Stimulated activated CD4-positive, alpha-beta T cell treated with anti-CD3 and anti-CD28 coated beads, Interleukin-12 subunit alpha, Interleukin-12 subunit beta, amount 100 ng/mL, for 4 hours (primary cell): ENCODE measurements around the gene POLR3GL.

ENCODE experiments used
- DNase-seq: peaks from one replicate; pipeline ENCODE4 v3.0.0-alpha.2; 2020

POLR3GL gene

DNA sequence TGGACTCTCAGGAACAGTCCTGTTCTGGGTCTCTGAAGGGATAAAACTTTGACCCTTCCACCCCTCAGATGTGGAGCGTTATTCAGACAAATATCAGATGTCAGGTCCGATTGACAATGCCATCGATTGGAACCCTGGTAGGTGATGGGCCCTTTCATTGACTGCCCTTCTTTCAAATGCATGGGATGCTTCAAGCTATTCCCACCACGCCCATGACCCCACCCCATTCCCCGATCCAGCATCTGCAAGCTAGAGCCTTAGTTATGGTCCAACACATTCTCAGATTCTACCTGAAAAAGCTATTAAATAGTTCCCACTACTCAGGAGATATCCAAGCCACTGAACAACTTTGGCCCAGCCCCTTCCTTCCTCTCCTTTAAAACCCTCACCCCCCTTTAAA lies 12.5 kb downstream of the POLR3GL start:
- no peak for DNase-seq

DNA sequence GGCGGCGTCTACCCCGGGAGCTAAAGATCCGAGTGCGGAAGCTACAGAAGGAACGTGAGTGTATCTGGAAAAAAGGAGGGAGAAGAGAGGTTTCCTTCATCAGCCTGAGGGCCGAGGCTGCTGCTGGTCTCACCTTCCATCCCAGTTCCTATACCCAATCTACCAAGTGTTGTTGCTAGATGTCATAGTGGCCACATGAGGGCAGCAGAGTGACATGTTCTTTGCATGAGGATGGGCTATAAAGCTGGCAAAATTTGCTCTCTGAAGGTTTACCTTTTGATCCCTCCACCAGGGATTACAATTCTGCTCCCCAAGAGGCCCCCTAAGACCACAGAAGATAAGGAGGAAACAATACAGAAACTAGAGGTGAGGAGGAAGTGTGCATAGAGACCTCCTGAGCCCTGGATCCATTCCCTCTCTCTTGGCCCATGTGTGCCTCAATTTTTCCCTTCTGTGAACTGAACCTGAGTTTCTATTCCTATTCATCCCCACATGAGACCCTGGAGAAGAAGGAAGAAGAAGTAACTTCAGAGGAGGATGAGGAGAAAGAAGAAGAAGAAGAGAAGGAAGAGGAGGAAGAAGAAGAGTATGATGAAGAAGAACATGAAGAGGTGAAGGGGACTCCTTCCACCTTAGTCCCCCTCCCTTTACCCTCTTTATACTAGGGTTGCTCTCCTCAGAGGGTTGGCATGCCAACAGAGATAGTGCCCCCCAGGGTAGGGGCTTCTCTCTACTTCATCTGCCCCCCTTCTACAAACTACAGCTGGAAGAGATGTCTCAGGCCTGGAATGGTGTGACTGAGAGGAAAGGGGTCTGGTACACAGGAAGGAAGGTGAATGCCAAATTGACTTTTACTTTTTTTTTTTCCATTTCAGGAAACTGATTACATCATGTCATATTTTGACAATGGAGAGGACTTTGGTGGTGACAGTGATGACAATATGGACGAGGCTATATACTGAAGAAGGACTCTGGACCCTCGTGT lies 13.3 kb downstream of the POLR3GL start:
- DNase-seq, result peak; percentile 56

GRCh38 chr1:145978471-145978853 lies 14.0 kb downstream of the POLR3GL start:
- no peak for DNase-seq

- peak; percentile 62 for DNase-seq
These were observed 14.6 kb downstream of the POLR3GL start for GRCh38 chr1:145978854-145979745.

GRCh38 chr1:145979746-145980456 lies 15.4 kb downstream of the POLR3GL start:
- DNase-seq, result no peak

DNA sequence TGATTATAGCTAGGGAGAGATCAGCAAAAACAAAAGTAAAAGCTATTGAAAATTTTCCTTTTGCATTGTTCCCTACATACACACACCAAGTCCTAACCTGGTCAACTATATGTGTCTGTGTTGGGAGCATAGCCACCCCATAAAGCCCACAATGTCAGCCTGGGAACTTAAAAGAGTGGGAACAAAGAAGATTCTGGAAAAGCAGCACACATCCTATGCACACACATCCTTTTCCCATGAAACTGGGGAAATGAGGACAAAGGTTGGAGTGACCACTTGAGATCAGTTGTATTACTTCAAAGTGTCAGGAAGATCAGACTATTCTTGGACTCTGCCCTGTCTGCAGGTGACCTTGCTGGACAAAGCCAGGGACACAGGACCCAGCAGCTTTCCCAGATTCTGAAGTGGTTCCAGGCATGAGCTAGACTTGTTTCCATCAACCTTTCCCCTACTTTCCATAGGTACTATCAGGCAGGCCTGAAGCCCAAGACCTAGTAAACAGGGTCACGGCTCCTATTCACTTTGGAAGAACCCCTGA lies 16.0 kb downstream of the POLR3GL start:
- no peak for DNase-seq

DNA sequence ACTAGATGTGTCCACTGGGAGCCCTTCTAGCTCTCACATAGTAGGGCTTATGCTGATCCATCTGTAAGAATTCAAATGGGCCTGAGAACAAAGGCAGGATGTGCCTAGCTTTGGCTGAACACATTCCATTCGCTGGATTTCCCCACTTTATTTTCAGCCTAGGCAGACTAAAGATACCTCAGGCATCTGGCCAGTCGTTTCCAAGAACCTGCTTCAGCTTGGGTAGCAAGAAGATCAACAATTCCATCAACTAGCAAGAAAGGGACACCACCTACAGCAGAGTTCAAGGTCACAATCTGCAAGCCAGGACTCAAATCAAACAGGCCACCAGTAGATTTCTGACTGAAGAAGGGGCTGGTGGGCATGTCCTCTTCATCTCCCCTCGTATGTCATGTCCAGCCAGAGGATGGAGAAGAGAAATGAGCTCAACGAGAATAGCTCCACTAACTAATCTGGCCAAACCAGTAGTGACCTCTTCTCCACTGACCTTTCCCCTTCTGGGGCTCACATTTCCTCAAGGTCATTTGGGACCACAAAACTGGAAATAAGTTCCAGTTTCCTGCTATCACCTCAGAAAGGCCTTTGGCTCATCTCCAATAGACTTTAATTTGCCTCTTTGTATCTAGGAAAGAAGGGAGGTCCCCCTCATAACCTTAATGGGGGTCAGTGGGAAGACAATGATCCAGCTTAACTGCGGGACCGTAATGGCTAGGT lies 17.7 kb downstream of the POLR3GL start:
- DNase-seq, result no peak

DNA sequence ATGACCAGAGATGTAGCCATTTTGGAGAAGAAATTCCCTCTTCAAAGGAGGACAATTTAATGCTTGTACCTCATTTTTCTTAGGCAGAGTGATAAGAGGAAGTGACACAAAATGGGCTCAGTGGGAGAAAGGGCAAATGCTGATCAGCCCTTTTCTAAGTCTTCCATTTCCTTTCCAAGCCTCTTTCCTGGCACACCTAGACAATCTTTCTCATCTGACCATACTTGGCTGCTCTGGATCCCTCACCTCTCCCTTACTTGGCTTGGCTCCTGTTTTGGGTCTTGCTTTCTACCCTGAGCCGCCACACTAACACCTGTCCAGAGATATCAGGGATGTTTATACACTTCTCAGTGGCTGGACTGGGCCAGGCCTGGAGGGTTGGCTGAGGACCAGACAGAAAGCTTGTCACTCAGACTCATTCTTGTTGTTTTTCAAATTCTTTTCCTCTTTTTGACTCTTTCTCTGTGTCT lies 18.8 kb downstream of the POLR3GL start:
- no peak for DNase-seq

GRCh38 chr1:145983960-145984830 lies 19.7 kb downstream of the POLR3GL start:
- DNase-seq, result no peak

- no peak for DNase-seq
These were observed 20.6 kb downstream of the POLR3GL start for GRCh38 chr1:145985129-145985501.

DNA sequence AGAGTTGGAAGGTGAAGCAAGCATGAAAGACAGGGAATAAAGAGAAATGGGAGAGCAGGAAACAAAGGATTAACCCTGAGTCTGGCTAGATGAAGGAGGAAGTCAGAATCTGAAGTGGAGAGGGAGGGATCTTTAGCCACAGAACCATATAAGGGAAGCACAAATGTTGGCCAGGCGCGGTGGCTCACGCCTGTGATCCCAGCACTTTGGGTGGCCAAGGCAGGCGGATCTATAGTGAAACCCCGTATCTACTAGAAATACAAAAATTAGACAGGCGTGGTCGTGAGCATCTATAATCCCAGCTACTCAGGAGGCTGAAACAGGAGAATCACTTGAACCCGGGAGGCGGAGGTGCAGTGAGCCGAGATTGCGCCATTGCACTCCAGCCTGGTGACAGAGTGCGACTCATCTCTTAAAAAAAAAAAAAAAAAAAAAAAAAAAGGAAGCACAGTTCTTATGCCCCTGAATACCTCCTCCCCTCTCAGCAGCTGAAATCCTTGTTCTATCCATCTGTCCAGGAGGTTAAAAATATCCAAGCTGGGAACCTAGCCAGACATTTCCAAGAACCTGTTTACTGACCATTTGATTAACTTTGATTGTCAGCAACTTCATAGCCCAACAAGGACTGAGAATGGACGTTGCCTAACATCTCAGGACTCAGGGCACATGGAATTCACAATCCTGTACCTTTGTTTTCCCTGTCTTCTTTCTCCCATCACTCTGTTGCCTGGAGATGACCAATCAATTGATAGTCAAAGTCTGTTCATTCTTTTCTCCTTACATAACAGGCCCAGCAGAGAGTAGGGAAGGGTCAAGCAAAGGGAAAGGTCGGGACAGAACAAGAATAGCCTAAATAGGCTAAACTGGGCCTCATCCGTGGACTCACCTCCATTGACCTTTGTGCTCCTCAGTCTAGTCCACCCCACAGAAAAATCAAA lies 21.3 kb downstream of the POLR3GL start:
- no peak for DNase-seq

- DNase-seq, result no peak
These were observed 22.1 kb downstream of the POLR3GL start for GRCh38 chr1:145986551-145986950.

DNA sequence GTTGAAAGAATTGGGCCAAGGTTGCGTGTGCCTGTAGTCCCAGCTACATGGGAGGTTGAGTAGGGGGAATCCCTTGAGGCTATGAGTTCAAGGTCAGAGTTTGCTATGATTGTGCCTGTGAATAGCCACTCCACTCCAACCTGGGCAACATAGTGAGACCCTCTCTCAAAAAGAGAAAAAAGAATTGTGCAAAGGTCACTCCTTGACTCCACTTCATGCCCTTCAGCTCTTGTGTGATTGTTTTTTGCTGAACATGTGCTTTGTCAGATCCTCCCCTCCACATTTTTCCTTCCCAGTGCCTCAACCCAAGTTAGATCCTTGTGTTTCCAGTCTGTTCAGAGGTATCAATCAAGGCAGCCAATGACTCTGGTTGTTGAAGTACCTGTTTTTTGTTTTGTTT lies 23.4 kb downstream of the POLR3GL start:
- DNase-seq, result no peak

DNA sequence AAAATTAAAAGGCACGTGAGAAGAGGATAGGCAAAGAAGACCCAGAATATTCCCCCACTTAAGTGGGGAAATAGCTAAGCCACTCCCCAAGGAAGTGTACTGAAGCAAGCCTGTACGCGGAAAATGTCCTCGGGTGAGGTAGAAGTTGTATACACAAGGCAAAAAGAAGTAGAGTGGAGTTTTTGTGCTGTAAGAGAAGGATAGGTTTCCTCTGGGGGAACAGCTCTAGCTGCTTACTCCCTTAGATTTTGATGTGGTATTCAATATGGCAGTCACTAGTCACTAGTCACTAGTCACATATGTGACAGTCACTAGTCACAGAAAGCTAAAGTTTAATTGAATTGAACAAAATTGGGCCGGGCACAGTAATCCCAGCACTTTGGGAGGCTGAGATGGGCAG lies 24.3 kb downstream of the POLR3GL start:
- no peak for DNase-seq

DNA sequence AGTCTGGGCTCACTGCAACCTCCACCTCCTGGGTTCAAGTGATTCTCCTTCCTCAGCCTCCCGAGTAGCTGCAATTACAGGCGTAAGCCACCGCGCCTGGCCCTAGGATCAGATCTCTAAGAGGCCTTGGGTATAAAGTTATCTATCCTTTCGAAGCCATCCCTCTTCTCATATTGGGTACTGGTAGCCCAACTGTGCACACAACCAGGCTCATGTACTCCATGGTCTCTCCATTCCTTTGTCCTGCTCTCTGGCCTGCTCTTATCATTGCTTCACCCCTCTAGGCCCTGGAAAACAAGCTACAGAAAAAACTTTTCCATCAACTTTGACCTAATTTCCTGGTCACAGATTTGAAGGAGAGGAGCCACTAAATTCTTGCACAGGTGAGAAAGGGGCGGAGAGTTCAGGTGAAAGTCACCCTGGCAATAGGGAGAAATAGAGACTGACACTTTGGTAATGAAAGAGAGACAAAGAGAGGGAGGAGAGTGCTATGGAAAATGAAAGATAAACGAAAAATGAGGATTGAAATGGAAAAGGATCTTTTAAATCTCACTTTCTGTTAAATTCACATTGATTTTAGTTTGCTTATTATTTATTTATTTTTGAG lies 25.9 kb downstream of the POLR3GL start:
- no peak for DNase-seq

DNA sequence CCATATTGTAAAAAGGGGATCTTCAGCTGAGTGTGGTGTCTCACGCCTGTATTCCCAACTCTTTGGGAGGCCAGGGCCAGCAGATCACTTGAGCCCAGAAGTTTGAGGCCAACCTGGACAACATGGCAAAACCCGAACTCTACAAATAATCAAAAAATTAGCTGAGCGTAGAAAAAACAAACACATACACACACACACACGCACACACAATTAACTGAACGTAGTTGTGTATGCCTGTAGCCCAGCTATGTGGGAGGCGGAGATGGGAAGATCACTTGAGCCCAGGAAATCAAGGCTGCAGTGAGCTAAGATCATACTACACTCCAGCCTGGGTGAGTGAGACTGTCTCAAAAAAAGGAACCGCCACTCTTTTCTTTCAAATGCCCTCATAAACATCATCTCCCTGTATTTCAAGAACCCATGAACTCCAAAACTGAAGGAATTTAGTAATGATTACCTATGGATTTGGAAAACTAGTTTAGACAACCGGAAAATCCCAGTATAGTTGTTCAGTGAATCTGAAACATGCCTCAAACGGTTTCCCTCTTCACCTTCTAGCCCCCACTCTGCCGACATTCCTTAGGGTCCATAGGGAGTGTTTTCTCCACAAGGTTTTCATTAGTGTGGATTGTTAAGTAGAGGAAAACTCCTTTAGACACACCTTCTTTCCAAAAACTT lies 27.4 kb downstream of the POLR3GL start:
- DNase-seq, result no peak

DNA sequence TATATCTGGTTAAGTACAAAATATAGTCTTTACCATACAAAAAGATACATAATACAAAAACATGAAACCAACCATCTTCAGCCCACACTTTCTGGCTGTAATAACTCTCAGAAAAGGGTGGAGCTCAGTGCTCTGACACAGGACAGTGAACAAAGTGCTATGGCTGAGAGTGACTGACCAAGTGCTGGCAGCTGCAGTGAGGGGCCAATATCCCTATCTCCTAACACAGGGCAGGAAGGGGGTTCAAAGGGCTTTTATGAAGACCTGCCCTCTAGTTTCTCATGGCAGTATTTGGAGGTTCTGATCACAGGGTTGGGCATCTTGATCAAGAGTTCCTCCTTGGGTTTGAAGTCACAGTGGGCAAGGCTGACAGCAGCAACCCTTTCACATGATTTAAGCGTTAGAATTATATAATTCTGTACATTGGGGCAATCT lies 28.0 kb downstream of the POLR3GL start:
- DNase-seq, result no peak

GRCh38 chr1:145992958-145993617 lies 28.6 kb downstream of the POLR3GL start:
- no peak for DNase-seq
